ENCODE data around the gene MCAT. TPM values are rescaled to one million over a fixed set of nuclear protein-coding genes. Genes with fewer than 3 reads are reported as not detected.

Gene MCAT
- total and polyA plus RNA-seq, 2 of the 4 experiments (the other 2 are of a cell fraction) = 7.3 to 19.7 TPM

DNA sequence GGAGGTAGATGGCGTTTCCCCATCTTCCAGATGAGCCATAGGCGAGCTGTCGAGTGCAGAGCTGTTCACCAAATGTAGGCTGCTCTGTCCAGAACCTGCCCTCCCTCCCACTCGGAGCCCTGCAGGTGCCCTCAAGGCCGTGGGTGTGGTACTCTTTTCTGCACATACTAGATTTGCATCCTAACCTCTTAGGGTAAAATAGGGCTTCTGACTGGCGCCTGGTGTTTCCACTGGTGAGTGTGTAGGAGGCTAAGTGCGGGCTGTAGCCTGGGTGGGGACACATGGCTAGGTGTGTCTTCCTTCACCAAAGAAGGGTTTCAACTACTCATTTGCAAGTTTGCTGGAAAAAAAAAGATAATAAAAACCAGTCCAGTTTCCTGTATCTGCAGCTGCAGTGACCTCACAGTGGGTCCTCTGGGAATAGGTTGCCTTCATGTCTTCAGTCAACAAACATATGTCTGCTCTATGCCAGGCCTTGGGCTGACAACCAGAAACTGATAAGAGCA is 24.2 kb downstream of the MCAT start:
- H3K9me1 ChIP-seq (ENCODE audit: insufficient read depth, low read length) = no peaks in the 10 kb centered on the region
- no peak overlapping the region for H2AFZ ChIP-seq (replicated peaks; ENCODE audit: low read length, poor library complexity)
- no CpG with 5 or more reads among the region's 7 CpGs for WGBS, 2 experiments (ENCODE audit: extremely low coverage in 2 of 2, insufficient read length in 1 of 2)
- H3K36me3 ChIP-seq (ENCODE audit: control insufficient read depth, insufficient read depth, low read length) = no peaks in the 10 kb centered on the region
- TF ChIP-seq RAD21 (IDR thresholded peaks at IDR 0.05; ENCODE audit: low read length) (no peak), RFX5 (IDR thresholded peaks at IDR 0.05; ENCODE audit: low read depth, low read length) (no peak), FOS (IDR thresholded peaks at IDR 0.05; ENCODE audit: low read depth, low read length) (no peak), NFE2L2 (IDR thresholded peaks at IDR 0.05; ENCODE audit: low read depth, low read length) (no peak), MAZ (IDR thresholded peaks at IDR 0.05; ENCODE audit: borderline replicate concordance, low read depth, low read length) (no peak), POLR2A (IDR thresholded peaks at IDR 0.05; ENCODE audit: low read depth, low read length) (no peak), BHLHE40 (IDR thresholded peaks at IDR 0.05; ENCODE audit: low read depth, low read length) (no peak), CHD1 (IDR thresholded peaks at IDR 0.05; ENCODE audit: low read depth, low read length) (no peak), MXI1 (IDR thresholded peaks at IDR 0.05; ENCODE audit: borderline replicate concordance, low read depth, low read length) (no peak), MAFK (IDR thresholded peaks at IDR 0.05; ENCODE audit: low read depth, low read length) (no peak), RCOR1 (IDR thresholded peaks at IDR 0.05; ENCODE audit: insufficient replicate concordance, low read length) (no peak), CEBPB (IDR thresholded peaks at IDR 0.05; ENCODE audit: low read depth, low read length) (no peak), SMC3 (IDR thresholded peaks at IDR 0.05; ENCODE audit: low read depth, low read length) (no peak)
- TF ChIP-seq, protein P1, sequence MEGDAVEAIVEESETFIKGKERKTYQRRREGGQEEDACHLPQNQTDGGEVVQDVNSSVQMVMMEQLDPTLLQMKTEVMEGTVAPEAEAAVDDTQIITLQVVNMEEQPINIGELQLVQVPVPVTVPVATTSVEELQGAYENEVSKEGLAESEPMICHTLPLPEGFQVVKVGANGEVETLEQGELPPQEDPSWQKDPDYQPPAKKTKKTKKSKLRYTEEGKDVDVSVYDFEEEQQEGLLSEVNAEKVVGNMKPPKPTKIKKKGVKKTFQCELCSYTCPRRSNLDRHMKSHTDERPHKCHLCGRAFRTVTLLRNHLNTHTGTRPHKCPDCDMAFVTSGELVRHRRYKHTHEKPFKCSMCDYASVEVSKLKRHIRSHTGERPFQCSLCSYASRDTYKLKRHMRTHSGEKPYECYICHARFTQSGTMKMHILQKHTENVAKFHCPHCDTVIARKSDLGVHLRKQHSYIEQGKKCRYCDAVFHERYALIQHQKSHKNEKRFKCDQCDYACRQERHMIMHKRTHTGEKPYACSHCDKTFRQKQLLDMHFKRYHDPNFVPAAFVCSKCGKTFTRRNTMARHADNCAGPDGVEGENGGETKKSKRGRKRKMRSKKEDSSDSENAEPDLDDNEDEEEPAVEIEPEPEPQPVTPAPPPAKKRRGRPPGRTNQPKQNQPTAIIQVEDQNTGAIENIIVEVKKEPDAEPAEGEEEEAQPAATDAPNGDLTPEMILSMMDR (conservative IDR thresholded peaks at IDR 0.05; ENCODE audit: low read depth, low read length) = no peak
- TF ChIP-seq, protein P2, sequence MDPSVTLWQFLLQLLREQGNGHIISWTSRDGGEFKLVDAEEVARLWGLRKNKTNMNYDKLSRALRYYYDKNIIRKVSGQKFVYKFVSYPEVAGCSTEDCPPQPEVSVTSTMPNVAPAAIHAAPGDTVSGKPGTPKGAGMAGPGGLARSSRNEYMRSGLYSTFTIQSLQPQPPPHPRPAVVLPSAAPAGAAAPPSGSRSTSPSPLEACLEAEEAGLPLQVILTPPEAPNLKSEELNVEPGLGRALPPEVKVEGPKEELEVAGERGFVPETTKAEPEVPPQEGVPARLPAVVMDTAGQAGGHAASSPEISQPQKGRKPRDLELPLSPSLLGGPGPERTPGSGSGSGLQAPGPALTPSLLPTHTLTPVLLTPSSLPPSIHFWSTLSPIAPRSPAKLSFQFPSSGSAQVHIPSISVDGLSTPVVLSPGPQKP (IDR thresholded peaks at IDR 0.05; ENCODE audit: borderline replicate concordance, low read depth, low read length) = no peak
- TF ChIP-seq, protein P3, sequence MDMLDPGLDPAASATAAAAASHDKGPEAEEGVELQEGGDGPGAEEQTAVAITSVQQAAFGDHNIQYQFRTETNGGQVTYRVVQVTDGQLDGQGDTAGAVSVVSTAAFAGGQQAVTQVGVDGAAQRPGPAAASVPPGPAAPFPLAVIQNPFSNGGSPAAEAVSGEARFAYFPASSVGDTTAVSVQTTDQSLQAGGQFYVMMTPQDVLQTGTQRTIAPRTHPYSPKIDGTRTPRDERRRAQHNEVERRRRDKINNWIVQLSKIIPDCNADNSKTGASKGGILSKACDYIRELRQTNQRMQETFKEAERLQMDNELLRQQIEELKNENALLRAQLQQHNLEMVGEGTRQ (IDR thresholded peaks at IDR 0.05; ENCODE audit: low read depth, low read length) = no peak
- no peak overlapping the region for H3K4me3 ChIP-seq (ENCODE audit: insufficient read depth, low read depth, low read length)
- H2BK15ac ChIP-seq (ENCODE audit: low read depth, low read length) = no peak overlapping the region
- intact Hi-C loops (cut with micrococcal nuclease) = no loop called here
- no peak overlapping the region for H4K91ac ChIP-seq (ENCODE audit: insufficient read depth, low read depth, low read length)
- DNase-seq (no peak), ATAC-seq (ENCODE audit: low read depth) (no peak)
- no peaks in the 10 kb centered on the region for H3K79me1 ChIP-seq (ENCODE audit: low read depth in 1 of 2, low read length in 2 of 2)
- H2BK20ac ChIP-seq (ENCODE audit: low read depth, low read length) = no peak overlapping the region
- H2BK5ac ChIP-seq (ENCODE audit: low read depth, low read length, poor library complexity, severe bottlenecking) = no peak overlapping the region
- no peak overlapping the region for H3K56ac ChIP-seq (ENCODE audit: extremely low read depth, insufficient read depth, low read length)
- no peak overlapping the region for H3K4me2 ChIP-seq (ENCODE audit: low read depth, low read length)
- no peak overlapping the region for H3K9ac ChIP-seq (ENCODE audit: low read depth, low read length)
- H3K18ac ChIP-seq (ENCODE audit: low read depth, low read length) = no peak overlapping the region
- H4K20me1 ChIP-seq (ENCODE audit: insufficient read depth, low read length) = no peaks in the 10 kb centered on the region
- no peak overlapping the region for H3K27ac ChIP-seq (ENCODE audit: insufficient read depth, low read length)
- ChIA-PET CTCF (no interaction called here), POLR2A (ENCODE audit: unreplicated experiment) (no interaction called here)
- no peak overlapping the region for H2AK5ac ChIP-seq (ENCODE audit: low read depth, low read length)
- H3K27me3 ChIP-seq (ENCODE audit: control insufficient read depth, insufficient read depth, low read length) = peaks cover 10% of the 10 kb centered on the region
- H2AK9ac ChIP-seq (replicated peaks; ENCODE audit: low read depth, low read length, poor library complexity) = no peak overlapping the region
- H4K8ac ChIP-seq (ENCODE audit: low read depth in 2 of 2, low read length in 2 of 2) = no peak overlapping the region
- H3K9me3 ChIP-seq (ENCODE audit: control insufficient read depth, insufficient read depth, low read length) = no peaks in the 10 kb centered on the region
- BruUV-seq (replicated peaks) = no TSS peak
- dilution Hi-C loops (cut with HindIII; ENCODE audit: low sequenced_read_pairs, unreplicated experiment) = no loop called here
- no peak overlapping the region for H3K14ac ChIP-seq (replicated peaks; ENCODE audit: low read depth, low read length)
- in situ Hi-C loops (cut with MboI; ENCODE audit: low sequenced_read_pairs) = no loop called here
- H4K5ac ChIP-seq (ENCODE audit: low read depth, low read length) = no peak overlapping the region
- H2BK120ac ChIP-seq (ENCODE audit: low read depth, low read length) = no peak overlapping the region
- H3K4me1 ChIP-seq (ENCODE audit: control insufficient read depth, insufficient read depth, low read length) = no peaks in the 10 kb centered on the region
- no peak overlapping the region for H3K23ac ChIP-seq (ENCODE audit: low read depth, low read length)
- no peak overlapping the region for H3K4ac ChIP-seq (ENCODE audit: low read depth, low read length)

All from IMR-90 (cell line).